Smooth muscle cell of the brain vasculature (primary cell): ENCODE measurements around the gene ENOX1.
A peak's percentile ranks its signal among the peaks of the same experiment; 100 is the strongest.

Experiments
- DNase-seq: peaks from one replicate; pipeline ENCODE4 v3.0.0-alpha.2; 2012; ENCODE audit warnings: low read depth, low spot score

Gene ENOX1

DNA sequence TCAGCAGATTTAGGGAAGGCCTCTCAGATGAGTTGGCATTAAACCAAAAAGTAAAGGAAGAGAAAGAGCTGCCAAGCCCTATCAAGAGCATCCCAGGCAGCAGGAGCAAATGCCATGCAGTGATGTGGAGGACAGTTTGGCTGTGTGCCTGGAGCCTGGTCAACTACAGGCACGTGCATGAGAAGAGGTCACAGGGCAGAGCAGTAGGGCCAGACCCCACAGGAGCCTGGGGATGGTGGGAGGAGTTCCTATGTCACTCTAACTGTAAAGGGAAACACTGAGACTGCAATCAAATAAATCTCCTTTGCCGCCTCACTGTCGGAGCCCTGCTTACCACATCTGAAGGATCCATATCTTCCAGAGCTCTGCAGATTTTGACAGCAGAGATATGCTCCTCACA lies 240.5 kb downstream of the ENOX1 start:
- peak; percentile 28 for DNase-seq

DNA sequence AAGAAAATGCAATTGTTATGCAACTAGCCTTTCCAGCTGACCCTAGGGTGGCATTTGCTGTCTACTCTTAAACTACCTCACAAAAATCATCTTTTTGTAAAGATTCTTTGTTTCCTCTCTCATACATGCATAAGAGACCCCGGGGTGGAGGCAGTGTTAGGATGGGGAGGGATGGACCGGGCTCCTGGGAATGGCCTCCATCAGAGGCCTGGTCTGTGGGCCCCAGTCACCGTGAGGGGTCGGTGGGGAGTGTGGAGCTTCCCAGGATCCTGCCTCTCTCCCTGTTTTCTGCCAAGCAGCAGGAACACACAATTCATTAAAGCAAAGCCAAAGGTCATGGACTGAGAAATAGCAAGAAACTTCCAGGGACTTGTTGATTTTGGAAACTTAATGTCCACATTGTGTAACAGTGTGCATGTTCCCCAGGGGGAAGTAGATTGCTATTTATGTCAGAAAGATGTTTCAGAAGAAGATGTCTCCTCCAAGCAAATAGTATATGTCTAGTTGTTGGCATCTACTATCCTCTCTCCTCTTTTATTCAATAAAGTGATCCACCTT lies 241.4 kb downstream of the ENOX1 start:
- DNase-seq, result peak; percentile 71

DNA sequence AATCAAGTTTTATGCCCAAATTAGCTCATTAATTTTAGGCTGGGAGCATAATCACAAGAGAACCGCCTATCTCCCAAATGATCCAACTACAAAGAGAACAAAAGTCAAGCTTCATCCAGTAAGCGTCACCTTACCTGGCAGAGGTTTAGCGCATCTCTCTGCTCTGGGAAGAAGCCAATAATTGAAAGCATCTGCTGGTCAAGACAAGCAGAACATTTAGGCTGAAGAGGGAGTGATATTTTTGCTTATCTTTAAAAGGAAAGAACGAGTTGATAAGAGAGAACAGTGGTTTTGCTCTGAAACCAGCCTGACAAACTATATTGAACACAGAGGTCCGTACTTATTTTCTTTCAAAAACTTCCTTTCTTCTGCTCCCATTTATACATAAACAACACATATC lies 242.1 kb downstream of the ENOX1 start:
- DNase-seq, result no peak

DNA sequence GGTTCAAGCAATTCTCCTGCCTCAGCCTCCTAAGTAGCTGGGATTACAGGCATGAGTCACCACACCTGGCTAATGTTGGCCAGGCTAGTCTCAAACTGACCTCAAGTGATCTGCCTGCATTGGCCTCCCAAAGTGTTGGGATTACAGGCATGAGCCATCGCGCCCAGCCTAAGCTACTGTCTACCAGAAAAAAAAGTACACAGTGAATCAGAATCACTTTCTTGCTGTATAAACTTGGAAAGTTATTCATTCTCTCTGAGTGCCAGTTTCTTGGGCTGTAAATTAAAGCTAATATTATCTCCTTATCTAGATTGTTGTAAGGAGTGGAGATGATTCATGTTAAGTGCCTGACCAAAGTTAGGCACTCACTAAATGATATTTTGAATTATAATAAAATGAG lies 242.8 kb downstream of the ENOX1 start:
- no peak for DNase-seq

DNA sequence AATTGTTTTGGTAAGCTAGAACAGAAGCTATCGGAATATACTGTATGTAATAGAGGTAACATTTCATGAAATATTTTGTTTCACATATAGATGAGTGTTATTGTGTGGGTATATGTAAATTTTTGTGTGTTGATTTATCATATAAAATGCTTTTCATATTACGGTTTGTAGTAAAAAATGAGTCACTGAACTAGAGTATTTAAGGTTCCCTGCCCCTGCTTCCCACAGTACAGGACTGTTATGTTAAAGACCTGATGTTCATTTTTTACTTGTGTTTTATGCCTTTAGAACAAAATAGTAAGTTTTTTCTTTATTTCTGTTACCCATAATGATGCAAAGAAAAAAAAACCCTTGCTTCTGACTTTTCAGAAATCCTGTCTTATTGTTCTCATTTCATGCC lies 243.4 kb downstream of the ENOX1 start:
- DNase-seq, result no peak

DNA sequence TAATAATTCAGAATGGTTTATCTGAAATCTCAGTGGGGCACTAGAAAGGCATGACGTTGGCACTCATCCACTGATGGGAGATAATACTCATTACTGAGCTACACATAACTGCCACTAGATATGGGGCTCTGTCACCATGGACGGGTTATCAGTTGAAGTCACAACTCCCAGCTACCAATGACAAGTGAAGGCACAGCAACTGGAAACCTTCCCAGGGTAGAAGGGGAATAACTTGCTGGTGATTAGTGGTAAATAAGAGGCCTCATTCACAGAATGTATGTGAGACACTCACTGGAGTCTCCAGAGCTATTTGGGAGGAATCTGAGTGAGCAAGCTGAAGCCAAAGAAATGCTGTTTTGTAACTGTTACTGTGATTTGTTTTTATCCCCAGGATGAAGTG lies 249.6 kb downstream of the ENOX1 start:
- DNase-seq, result no peak

DNA sequence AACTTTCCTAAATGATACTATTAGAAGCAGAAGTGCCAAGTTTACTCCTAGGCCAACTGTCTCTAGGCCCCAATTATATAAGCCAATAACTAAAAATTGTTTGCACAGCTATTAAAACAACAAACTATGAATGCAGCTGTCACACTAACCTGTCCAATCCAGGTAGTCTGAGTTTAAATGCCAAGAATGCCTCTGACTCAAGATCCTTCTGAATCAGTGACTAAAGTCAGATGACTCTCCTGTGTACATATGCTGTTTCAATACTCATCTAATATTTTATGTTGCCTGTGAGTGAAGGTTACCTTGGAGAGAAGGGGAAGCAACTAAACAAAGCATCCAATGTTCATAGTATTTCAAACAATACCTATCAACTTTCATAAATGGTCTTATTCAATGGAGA lies 257.0 kb downstream of the ENOX1 start:
- no peak for DNase-seq

DNA sequence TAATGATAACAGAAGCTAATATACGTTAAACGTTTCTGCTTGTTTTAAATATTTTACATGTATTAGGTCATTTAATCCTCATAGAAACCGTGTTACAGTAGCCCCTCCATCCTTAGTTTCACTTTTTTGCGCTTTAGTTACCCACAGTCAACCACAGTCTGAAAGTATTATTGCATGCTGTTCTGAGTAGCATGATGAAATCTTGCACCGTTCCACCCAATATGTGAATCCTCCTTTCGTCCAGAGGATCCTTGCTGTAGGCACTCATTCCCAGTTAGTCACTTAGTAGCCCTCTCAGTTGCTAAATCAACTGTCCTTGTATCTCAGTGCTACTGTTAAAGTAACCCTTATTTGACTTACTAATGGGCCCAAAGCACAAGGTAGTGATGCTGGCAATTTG lies 257.8 kb downstream of the ENOX1 start:
- DNase-seq, result no peak

DNA sequence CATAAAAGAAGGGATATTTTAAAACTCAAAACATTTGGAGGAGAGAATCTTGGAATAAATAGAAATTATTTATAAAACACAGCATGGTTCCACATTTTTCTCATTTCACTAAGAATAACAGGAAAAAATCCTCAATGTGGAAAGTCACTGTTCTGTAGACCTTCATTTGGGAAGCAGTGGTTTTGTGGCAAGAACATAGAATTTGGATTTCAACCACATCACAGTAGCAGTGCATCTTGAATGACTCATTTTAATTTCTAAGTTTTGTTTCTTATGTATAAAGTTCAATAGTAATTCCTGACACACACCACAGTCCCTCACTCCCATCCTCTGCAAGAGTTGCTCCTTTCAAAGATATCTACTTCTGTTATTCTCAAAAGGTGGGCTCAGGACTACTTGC lies 264.0 kb downstream of the ENOX1 start:
- DNase-seq, result peak; percentile 41

DNA sequence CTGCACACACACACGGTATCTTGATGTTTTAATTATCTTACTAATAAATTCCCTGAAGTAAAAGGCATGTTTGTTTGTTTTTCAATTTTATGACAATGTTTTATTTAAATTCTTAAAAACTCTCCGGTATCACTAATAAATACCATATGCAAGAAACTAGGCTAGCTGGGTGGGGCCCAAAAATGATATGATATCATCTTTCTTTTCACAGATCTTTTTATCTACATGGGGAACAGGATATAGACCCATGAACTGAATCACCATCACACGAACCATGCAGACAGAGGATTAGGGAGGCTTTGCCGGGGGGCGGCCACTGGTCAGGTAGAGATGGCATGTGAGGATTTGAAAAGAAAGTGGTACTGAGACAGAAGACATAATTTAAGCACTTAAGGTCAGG lies 266.4 kb downstream of the ENOX1 start:
- DNase-seq, result no peak

DNA sequence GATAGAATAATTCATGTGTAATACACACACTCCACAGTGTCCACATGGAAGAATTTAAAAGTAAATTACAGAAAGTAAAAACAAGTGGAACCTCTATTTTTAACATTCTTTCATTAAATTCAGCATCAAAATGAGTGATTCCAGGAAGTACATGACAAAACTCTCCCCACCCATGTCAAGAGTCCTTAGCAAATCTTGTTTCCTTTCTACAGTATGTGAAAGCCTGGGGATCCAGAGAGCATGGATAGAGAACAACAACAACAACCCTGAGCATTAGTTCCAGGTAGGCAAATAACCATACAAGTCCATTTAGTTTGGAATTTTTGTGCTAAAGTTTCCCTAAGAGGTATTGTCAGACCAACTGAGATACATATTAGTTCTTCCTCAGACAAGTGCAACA lies 267.9 kb downstream of the ENOX1 start:
- no peak for DNase-seq

DNA sequence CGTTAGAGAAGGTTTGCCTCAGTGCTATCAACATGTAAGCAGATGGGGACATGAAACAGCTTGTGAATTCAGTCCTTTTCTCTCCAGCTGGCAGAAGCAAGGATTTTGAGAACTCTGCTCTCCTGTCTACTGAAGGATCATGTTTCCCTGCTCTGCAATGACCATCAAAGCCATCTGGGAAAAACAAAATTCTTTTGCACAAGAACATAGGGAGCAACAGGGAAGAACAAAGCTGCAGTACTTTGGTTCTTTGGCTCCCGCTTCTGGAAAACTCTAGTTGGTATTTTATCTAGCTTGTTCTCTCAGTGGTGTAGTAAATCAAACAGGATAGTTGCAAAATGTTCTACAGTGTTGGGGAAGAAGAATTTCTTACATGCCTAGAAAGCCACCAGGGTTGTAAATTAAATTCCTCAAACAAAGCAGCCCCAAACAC lies 270.4 kb downstream of the ENOX1 start:
- DNase-seq, result peak; percentile 18

DNA sequence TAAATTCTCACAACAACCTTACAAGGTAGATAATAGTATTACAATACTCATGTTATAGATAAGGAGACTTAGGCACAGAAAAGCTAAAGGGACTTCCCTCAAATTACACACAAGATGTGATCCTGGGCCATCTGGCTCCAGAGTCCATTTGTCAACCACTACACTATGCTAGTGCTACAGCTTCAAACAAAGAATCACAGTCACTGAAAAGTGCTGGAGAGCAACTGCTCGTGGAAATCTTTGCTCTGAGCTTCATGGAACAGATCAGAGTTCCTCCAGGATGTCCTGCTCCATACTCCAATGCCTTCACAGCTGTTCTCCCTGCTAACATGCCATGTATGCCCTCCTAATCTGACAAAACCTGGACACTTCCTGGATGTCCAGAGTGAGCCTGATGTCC lies 271.2 kb downstream of the ENOX1 start:
- DNase-seq, result no peak

DNA sequence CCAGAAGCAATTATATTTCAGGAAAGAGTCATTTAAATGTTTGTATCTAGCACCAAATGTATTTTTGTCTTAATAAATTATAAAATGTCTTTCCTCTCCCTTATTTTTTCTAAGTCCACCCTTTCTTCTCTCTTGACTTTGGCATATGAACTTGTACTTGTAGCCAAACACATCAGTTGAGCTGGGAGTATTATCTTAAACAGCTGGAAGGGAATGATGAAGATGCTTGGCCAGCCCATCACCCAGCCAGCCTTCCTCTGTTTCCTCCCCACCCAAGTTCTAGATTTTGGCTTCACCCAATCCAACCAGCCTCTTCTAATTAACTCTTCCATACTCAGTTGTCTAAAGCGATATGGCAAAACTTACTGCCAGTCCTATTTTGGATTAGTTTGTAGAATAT lies 272.5 kb downstream of the ENOX1 start:
- DNase-seq, result no peak

DNA sequence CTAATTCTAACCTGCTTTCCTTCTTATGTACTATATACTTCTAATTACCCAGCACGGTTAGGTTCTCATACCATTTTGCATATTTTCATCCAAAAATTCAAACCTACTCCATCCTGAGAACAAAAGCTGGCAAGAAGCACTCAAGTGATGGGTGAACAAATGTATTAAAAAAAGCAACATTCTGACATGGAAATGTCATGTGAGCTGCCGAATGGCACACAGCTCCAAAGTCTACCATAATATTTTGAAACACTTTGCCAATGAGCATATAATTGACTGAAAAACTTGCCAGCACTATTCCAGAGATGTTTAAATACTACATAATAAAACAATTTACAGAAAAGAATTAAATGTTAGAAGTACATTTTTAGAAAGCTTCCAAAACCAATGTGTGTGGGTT lies 274.6 kb downstream of the ENOX1 start:
- no peak for DNase-seq

DNA sequence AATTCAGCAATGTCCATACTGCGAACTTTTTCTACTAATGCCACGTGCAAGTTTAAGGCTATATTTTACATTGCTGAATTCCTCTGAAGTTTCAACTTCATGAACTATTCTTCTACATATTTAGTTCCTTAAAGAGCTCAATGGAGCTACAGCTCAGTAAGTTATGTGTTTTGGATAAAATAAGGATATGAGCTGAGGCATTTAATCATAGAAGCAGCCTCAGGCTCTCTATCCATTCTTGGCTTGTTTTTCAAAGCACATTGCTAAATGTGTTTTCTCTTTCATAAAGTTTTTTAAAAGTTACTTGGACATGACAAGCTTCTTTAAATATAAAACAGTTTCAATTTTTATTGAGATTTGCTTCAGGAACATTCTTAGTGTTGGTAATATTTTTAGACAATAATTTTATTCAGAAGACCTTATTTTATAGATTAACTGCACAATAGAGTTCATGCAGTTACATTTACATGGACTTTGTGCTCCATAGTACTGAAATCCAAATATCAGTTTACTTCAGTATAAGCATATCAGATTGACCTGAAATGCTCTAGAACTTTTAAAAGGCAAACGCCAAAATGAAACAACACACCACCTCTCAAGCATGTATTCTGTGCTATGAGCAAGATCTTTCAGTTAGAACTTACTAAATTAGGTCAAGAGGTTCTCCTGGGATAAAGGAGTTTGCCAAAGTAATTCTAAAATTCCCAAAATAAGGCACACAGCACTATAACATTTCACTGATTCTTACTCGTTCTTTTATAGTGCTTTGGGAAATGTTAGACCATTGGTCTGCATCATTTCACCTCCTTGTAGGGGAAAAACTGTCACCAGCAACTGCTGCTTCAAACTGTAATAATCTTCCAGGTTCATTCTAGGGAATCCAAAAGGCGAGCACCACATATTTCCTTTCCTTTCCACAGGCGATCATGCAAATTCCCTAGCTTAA lies 275.5 kb downstream of the ENOX1 start:
- DNase-seq, result no peak

DNA sequence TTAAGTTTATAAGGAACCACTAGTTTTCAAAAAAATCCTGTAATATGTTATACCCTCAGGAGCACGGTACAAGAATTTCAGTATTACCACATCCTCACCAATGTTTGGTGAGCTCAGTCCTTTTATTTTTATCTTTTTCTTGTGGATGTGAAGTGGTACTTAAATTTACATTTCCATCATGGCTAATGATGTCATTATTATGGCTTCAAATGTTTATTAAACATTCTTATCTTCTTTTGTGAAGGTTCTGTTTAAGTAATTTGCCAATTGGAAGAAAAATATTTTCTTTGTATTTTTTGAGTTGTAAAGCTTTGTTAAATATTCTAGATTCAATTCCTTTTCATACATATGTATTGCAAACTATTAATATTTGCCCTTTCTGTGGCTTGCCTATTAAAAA lies 291.0 kb downstream of the ENOX1 start:
- DNase-seq, result no peak

DNA sequence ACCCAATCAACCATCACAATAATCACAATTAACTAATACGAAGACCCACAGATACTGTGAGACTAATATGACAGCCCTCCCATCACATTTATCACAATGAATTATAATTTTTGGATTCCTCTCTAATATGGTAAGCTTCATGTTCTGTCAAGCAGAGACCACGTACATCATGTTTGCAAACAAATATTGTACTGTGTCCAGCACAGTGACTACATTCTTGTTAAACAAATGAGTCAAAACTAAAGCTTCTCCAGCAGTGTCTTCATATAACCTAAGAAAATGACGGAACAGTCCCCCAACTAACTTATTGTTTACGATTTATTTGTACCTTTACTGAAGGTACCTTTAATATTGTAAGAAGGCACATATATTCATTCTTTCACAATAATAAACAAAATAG lies 292.6 kb downstream of the ENOX1 start:
- no peak for DNase-seq

DNA sequence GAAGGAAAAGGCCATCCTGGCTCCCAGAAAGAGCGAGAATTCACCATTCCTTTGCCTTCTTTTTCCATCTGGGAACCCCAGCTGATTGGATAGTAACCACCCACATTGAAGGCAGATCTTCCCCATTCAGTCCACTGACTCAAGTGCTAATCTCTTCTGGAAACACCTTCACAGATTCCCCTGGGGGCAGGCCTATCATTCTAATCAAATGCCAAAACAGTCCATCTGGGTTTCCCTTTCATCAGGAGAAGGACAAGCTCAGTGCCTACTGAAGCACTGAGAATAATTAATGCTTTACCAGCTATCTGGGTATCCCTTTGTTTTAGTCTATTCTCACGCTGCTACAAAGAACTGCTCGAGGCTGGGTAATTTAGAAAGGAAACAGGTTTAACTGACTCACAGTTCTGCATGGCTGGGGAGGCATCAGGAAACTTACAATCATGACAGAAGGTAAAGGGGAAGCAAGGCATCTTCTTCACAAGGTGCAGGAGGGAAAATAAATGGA lies 293.2 kb downstream of the ENOX1 start:
- no peak for DNase-seq

DNA sequence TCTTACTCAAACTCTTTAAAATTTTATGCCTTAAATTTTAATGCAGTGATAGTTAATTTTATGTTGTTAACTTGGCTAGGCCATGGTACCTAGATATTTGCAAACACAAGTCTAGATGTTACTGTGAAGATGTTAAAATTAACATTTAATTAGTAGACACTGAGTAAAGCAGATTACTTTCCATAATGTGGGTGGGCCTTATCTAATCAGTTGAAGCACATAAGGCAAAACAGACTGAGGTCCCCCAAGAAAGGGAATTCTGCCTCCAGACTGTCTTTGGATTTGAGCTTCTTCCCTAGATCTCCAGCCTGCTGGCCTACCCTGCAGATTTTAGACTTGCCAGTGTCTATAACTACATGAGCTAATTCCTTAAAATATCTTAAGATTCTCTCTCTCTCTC lies 294.0 kb downstream of the ENOX1 start:
- DNase-seq, result no peak

DNA sequence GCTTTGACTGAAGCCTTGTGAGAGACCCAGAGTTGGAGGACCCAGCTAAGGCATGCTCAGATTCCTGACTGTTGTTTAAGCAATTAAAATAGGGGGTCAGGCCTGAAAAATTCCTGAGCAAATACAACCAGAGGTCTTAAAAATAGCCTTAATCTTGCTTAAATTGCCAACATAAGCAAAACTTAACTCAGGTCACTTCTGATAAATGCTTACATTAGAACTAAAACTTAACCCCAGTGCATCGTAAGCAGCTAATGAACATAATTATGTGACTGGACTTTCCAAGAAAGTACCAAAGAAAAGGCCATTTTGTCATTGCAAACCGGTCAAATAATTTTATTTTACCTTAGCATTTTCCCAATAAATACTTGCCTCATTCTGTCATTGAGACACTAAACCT lies 294.5 kb downstream of the ENOX1 start:
- no peak for DNase-seq

DNA sequence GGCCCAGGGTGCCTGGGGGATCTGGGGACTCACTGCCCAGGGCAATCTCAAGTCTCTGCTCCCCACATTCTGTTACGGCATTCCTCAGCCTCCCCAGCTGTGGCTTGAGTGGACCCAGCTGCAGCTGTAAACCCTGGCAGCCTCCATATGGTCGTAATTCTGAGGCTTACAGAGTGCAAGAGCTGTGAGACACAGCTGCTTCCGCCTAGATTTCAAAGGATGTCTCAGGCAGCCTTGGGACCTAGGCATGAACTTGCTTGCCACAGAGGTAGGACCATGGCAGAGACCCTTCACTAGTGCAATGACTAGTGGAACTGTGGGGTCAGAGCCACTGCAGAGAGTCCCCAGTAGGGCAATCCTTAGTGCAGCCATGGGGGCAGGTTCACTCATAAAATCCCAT lies 297.5 kb downstream of the ENOX1 start:
- DNase-seq, result no peak

DNA sequence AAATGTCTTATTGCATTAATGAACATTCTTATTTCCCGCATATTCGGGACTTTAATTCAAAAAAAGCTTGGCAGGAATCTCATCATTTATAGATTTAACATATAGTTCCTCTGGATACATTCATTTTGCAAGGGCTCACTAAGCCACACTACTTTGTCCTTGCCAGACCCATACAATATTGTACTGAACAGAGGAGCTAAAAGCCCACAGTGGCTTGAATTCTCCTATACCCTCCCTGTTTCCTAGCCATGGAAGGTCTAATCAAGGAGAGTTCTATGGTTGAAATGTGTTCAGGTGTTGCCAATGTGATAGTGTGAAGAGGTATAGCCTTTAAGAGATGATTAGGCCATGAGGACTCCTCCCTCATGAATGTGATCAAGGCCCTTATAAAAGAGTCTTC lies 298.9 kb downstream of the ENOX1 start:
- no peak for DNase-seq
